ENCODE results near the gene FBXW11.

Gene FBXW11

DNA sequence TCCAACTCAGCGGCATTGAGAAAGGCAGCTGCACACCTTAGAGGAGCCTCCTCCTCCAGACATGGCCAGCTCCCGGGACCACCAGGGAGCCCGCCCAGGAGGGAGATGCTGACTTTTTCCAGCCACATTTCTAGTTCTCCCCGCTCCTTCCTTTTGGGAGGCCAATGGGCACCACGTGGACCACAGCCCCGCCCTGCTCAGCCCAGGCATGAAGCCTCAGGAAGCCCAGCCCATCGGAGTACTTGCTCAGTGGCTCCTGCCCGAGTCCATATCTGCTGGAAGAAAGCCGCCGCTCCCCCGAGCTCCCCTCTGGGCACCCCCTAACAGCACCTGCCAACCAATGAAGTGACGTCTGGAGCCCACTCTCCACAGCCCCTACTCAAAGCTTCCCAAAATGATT lies 168.4 kb downstream of the FBXW11 start:
- DNase-seq = no peak

DNA sequence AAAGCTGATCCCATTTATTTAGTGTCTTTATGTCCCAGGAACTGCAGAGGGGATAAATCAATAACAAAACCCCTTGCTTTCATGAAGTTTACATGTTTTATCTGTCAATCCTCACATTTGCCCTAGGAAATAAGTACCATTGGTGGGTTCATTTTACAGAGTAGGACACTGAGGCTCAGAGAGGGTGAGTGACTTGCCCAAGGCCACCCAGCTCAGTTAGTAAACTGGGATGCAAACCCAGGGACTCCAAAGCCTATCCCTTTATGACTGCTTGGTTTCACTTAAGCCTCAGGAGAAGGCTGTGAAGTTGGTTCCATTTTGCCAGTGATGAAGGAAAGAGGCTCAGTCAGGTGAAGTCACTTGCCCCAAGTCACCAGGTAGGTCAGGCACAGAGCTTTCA lies 168.9 kb downstream of the FBXW11 start:
- DNase-seq = no peak

DNA sequence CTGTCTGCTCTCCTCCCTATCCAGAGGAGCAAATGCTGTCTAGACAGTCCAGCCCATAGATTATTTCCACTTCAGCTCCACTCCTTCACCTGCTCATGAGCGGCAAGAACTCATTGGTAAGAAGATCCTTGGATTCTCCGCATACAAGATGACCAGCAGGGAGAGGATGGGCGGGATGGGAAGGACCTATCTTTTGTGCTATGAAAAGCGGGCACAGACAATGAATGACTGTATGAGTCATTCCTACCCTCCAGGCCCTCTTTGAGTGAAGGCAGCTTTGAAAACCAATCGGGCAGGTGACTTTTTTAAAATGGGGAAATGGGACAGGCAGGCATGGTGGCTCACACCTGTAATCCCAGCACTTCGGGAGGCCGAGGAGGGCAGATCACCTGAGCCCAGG lies 171.4 kb downstream of the FBXW11 start:
- no peak for DNase-seq

DNA sequence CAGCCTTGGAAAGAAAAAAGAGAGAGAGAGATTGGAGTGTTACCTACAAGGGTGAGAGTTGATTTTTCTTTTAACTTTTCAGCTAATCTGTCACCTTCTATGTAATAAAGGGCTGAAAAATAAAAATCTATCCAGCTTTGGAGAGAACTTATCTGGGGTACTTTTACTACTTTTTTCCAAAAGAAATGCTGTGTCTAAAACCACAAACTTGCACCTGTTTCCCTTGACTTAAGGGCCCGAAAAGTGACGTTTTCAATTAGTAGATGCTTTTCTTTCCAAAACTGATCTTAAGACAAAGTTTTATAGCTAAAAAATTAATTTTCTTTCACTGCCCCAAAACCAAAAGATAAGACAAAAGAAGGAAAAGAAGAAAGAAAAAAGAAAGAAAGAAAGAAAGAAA lies 172.0 kb downstream of the FBXW11 start:
- no peak for DNase-seq

DNA sequence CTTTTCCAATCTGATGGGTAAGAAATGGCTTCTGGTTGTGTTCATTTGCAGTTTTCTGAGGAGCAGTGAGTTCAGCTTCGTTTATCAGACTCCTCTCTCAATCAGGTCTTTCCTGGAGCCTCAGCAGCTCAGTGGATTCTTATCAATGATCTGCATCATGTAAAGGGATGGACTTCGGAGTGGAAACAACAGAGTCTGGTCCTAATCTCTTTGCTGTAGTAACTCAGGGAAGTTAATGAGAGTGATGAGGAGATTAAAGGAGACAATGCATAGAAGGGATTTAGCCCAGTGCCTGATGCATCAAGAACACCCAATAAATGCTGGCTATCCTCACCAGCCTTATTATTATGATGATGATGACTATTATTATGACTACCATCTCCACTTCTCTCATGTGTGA lies 173.7 kb downstream of the FBXW11 start:
- no peak for DNase-seq

DNA sequence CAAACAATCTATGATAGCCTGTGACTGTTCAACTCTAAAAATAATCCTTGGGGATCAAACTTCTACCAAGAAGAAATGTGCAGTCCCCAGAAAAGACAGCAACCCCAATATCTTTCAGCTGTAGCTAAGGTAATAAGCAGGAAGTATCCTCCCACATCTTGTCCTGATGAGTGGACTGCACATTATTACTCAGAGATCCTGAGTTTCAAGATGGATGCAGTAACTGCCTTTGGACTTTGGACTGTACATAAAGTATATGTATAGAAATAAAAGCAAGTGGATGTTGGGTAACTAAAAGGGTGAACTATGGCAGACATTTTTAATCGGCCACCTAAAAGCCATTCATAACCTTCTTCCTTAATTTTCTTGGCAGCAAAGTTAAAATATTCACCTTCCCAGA lies 175.8 kb downstream of the FBXW11 start:
- no peak for DNase-seq

DNA sequence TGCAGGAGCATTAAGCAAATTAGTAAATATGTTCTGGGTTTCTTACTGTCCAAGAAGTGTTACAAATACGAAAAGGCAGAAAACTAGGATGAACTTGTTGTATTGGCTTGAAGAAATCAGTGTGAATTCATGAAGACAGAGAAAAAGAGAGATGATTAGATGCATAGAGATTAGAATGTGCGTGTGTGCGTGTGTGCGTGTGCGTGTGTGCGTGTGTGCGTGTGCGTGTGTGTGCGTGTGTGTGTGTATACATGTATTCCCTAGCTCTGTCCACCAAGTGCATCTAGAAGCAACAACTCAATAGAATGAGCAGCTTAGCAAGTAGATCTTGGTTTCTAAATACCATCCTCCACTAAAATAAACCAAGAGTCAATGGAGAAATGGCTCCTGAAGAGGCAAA lies 179.3 kb downstream of the FBXW11 start:
- DNase-seq = no peak

DNA sequence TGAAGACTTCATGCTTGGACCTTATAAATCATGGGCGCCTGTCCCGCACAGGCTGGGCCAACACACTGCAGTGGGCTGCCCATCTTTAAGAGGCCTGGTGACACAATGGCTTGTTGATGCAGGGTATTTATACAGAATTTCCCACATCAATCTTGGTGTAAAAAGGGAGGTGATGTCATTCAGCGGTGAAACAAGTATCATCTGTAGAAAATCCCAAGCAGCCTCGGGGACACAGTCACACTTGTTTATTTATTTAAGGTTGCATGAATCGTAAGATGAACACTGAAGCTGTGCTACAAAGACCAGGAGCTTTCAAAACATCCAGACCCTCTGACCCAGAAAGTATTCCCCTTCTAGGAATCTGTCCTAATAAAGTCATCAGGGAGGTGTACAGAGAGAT lies 180.3 kb downstream of the FBXW11 start:
- no peak for DNase-seq

DNA sequence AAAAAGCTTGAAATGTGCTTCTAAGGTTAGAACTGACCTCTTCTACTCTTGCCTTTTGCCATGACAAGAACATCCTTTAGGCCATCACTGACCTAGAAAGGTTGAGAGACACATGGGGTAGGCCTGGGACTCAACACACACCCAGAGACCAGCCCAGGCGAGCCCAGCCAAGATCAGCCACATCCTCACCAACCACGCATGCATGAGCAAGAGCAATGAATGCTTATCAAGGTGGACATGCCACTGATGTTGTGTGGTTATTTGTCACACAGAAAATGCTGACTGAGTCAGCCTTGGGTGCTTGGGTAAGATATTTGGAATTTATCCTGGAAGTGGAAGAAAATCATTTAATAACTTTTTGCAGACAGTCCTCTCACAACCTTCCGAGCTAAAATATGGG lies 181.4 kb downstream of the FBXW11 start:
- DNase-seq = no peak

DNA sequence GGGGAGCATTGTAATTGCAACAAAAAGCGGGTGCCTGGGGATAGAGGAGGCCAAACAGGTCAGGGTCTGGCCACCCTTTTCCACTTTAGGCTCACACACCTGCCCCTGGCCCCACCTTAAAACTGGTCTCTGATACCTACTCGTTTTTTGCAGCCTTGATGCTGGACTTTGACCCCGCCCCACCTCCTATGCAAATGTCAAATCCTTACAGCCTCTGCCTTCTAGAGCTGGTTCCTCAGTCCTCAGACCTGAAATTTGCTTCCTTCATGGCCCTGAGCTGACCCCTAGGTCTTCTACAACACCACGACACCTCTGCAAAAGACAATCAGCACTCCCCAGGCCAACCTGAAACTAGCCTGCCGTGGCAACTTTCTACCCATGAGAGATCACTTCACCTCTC lies 183.2 kb downstream of the FBXW11 start:
- no peak for DNase-seq

DNA sequence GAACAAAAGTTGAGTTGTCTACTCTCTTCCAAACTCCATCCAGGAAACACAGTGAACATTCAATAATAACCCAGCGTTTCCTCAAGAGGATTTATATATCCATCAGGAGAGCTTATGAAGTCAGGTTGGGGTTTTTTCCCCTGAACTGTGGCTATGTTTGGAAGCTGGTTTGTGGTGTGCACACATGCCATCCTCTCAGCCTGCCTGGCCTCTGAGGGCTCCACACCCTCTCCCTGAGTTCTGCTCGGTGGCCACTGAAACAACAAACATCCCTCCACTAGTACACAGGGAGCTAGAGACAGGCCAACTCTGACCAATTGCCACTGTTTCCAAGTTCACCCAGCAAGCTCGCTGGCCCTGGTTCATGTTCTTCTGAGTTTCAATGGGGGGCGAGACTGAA lies 185.2 kb downstream of the FBXW11 start:
- DNase-seq = no peak

DNA sequence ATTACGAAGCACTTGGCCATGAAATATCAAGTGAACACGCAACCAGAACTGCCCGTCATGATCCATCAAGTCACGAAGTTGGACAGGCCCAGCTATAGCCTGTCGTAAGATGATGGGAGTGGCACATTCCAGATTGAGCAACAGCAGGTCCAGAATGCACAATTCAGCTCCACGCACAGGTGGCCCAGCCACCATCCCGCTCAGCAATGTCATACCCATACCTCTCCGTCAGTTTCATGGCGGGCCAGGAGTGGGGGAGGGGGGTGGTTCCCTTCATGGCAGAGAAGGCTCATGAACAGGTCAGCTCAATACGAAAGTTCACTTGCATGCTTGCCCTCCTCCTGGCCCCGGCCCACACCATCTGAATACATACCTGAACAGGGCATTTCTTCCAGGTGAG lies 185.9 kb downstream of the FBXW11 start:
- no peak for DNase-seq

DNA sequence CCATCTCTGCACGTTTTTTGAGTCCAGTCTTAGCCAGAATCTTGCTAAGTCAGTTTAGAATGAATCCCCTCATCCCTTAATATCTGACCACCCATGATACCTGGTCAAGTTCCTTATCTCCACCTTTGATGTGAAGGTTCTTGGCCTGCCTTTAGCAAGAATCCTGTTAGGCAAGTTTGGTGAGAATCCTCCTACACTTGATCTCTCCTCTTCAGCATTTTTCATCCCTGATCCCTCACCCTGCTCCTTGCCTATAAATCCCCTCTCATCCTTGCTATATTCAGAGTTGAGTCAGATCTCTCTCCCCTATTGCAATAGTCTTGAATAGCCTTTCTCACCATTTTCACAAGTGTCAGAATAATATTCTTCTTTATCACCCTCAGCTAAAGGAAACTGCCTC lies 189.8 kb downstream of the FBXW11 start:
- DNase-seq = no peak

DNA sequence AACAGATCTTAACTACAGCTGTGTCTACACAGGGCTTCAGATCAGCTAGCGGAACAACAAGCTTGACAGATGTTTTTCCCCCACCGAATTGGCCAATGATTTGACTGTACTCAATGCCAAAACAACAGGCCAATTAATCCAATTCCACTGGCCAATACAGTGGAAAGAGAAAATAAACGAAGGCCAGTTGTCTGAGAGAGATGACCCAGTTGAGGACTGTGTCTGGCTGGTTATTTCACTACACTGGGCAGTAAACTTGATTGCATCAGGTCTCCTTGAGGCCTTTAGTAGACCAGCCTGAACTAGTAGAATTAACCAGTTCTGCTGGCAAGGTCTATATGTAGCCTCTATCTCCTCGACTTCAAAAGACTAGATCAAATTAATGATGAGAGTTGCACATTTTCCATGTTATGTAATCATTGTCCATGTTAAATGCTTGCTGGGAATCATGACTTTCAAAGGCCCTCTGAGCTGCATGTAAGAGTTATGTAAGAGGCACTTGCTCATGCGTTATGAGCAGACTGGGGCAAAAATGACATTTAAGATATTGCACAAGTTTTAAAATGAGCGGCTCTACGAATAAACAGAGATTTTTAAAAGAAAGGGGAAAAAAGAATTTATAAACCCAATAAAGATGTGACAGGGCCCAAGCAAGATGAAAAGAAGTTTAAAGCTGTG lies 192.5 kb downstream of the FBXW11 start:
- no peak for DNase-seq

DNA sequence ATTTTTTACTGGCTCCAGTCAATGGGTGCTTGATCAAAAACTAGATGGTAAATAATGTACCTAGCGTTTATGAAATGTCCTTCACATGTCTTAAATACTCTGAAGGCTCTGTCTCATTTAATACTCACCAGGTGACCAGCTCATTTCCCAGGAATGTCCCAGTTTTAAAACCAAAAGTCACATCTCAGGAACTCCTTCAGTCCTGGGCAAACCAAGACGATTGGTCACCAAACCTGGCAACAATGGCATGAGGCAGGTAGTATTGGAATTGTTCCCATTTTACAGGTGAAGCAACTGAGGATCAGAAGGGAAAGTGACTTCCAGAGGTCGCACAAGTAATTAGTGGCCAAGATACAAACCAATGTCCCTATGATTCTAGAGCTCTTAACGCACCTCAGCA lies 193.2 kb downstream of the FBXW11 start:
- no peak for DNase-seq
